Astrocyte (in vitro differentiated cells and primary cell): ENCODE data around the gene NETO2. TPM values are rescaled to one million over a fixed set of nuclear protein-coding genes. Genes with fewer than 3 reads are reported as not detected.

Experiments used
- DNase-seq: peaks from one replicate; pipeline ENCODE4 v3.0.0-alpha.2; 2010; ENCODE audit warnings: low read depth
- FAIRE-seq: peaks from 2 replicates; lab custom pipeline; 2011; peaks lifted over from hg19 to GRCh38; lab: Jason Lieb, UNC
- H2AFZ ChIP-seq: 2 replicates; pipeline ENCODE4 v1.6.0; 2012; ENCODE audit warnings: low read depth, low read length, inconsistent platforms
- H3K27ac ChIP-seq: 2 replicates; pipeline ENCODE4 v1.5.1; 2011; ENCODE audit warnings: low read depth, low read length, inconsistent platforms
- H3K27me3 ChIP-seq: 2 replicates; pipeline ENCODE4 v1.6.0; 2011; ENCODE audit warnings: low read length, inconsistent platforms; ENCODE audit not compliant: insufficient read depth
- H3K36me3 ChIP-seq: 2 replicates; pipeline ENCODE4 v1.5.1; 2011; ENCODE audit warnings: low read length, inconsistent platforms; ENCODE audit not compliant: insufficient read depth
- H3K4me1 ChIP-seq: 2 replicates; pipeline ENCODE4 v1.5.1; 2011; ENCODE audit warnings: low read length, inconsistent platforms; ENCODE audit not compliant: insufficient read depth
- H3K4me2 ChIP-seq: 2 replicates; pipeline ENCODE4 v1.6.0; 2012; ENCODE audit warnings: low read length, inconsistent platforms
- H3K4me3 ChIP-seq: 2 replicates; pipeline ENCODE4 v1.5.1; 2011; ENCODE audit warnings: low read depth, mild to moderate bottlenecking, low read length, inconsistent platforms; ENCODE audit not compliant: insufficient read depth
- H3K79me2 ChIP-seq: 2 replicates; pipeline ENCODE4 v1.6.0; 2012; ENCODE audit warnings: mild to moderate bottlenecking, low read length, inconsistent platforms; ENCODE audit not compliant: insufficient read depth
- H3K9ac ChIP-seq: 2 replicates; pipeline ENCODE4 v1.6.0; 2012; ENCODE audit warnings: mild to moderate bottlenecking, low read length, inconsistent platforms
- H3K9me3 ChIP-seq: 2 replicates; pipeline ENCODE4 v1.5.1; 2012; ENCODE audit warnings: low read depth, mild to moderate bottlenecking, low read length, inconsistent platforms; ENCODE audit not compliant: insufficient read depth
- H4K20me1 ChIP-seq: 2 replicates; pipeline ENCODE4 v1.6.0; 2012; ENCODE audit warnings: low read length, inconsistent platforms; ENCODE audit not compliant: insufficient read depth
- H3K27ac Mint-ChIP-seq: one replicate; pipeline ENCODE4 v1.8.0; 2021; ENCODE audit warnings: mild to moderate bottlenecking, mixed read lengths; ENCODE audit not compliant: unreplicated experiment
- H3K27me3 Mint-ChIP-seq: one replicate; pipeline ENCODE4 v1.8.0; 2021; ENCODE audit warnings: low read depth, mixed read lengths; ENCODE audit not compliant: unreplicated experiment
- H3K36me3 Mint-ChIP-seq: one replicate; pipeline ENCODE4 v1.8.0; 2021; ENCODE audit warnings: low read depth, mixed read lengths; ENCODE audit not compliant: unreplicated experiment
- H3K4me1 Mint-ChIP-seq: one replicate; pipeline ENCODE4 v1.8.0; 2021; ENCODE audit warnings: low read depth, mixed read lengths; ENCODE audit not compliant: unreplicated experiment
- H3K4me3 Mint-ChIP-seq: one replicate; pipeline ENCODE4 v1.8.0; 2021; ENCODE audit warnings: mild to moderate bottlenecking, moderate library complexity, mixed read lengths; ENCODE audit not compliant: unreplicated experiment
- H3K9me3 Mint-ChIP-seq: one replicate; pipeline ENCODE4 v1.8.0; 2021; ENCODE audit warnings: mild to moderate bottlenecking, mixed read lengths; ENCODE audit not compliant: unreplicated experiment
- EZH2 ChIP-seq: IDR thresholded peaks from 2 replicates; pipeline ENCODE4 v1.6.1; 2012; ENCODE audit warnings: mild to moderate bottlenecking, low read length, inconsistent platforms; ENCODE audit not compliant: insufficient read depth
- total RNA-seq: library from RNA; stranded (reverse); gene quantifications from 2 replicates; pipeline ENCODE4 v1.2.1, GENCODE V29; 2021
- TF ChIP-seq, protein P1 (sequence below): IDR thresholded peaks from 2 replicates; pipeline ENCODE4 v1.5.1; 2011; ENCODE audit warnings: low read depth, mild to moderate bottlenecking, inconsistent platforms, low read length, moderate library complexity; ENCODE audit not compliant: insufficient read depth

NETO2 gene
- total RNA-seq, 1 donor from 2014 or later = 17.1 TPM

DNA sequence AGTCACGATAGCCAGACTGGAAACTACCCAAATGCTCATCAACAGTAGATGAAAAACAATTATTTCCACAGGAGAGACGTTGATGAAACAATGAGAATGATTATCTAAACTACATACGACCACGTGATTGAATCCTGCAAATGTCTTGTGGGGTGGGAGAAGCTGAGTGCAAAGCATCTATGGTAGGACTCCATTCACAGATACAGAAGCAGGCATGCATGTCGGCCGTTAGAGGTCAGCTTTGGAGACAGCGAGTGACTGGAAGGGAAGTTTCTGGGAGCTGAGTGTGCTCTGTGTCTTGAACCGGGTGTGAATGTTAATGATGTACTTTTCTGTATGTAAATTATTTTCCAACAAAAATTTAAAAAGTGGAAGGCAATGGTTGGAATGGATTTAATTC is 98.7 kb downstream of the NETO2 start:
- H2AFZ ChIP-seq = no peak overlapping the region
- H3K27me3 ChIP-seq = no peaks in the 10 kb centered on the region
- DNase-seq (peak; percentile 15), FAIRE-seq (no peak)
- no peaks in the 10 kb centered on the region for H3K36me3 ChIP-seq
- Mint-ChIP-seq H3K4me3 (no peak overlapping the region), H3K4me1 (no peaks in the 10 kb centered on the region), H3K27ac (no peak overlapping the region), H3K36me3 (no peaks in the 10 kb centered on the region), H3K27me3 (peaks cover 31% of the 10 kb centered on the region), H3K9me3 (no peaks in the 10 kb centered on the region)
- H3K9ac ChIP-seq = no peak overlapping the region
- H3K27ac ChIP-seq = no peak overlapping the region
- no peaks in the 10 kb centered on the region for H3K9me3 ChIP-seq
- H3K4me2 ChIP-seq = no peak overlapping the region
- no peaks in the 10 kb centered on the region for H3K79me2 ChIP-seq
- no peak overlapping the region for H3K4me3 ChIP-seq
- H3K4me1 ChIP-seq = no peaks in the 10 kb centered on the region
- TF ChIP-seq, protein P1, sequence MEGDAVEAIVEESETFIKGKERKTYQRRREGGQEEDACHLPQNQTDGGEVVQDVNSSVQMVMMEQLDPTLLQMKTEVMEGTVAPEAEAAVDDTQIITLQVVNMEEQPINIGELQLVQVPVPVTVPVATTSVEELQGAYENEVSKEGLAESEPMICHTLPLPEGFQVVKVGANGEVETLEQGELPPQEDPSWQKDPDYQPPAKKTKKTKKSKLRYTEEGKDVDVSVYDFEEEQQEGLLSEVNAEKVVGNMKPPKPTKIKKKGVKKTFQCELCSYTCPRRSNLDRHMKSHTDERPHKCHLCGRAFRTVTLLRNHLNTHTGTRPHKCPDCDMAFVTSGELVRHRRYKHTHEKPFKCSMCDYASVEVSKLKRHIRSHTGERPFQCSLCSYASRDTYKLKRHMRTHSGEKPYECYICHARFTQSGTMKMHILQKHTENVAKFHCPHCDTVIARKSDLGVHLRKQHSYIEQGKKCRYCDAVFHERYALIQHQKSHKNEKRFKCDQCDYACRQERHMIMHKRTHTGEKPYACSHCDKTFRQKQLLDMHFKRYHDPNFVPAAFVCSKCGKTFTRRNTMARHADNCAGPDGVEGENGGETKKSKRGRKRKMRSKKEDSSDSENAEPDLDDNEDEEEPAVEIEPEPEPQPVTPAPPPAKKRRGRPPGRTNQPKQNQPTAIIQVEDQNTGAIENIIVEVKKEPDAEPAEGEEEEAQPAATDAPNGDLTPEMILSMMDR = no peak
- TF ChIP-seq EZH2 = no peak
- no peaks in the 10 kb centered on the region for H4K20me1 ChIP-seq

- no peak overlapping the region for H3K4me3 Mint-ChIP-seq
Measured at GRCh38 chr16:47043970-47044684, 99.6 kb downstream of the NETO2 start.

More at GRCh38 chr16:47043970-47044684, 99.6 kb downstream of the NETO2 start:
- H3K9ac ChIP-seq = no peak overlapping the region
- H3K4me1 ChIP-seq = no peaks in the 10 kb centered on the region
- Mint-ChIP-seq H3K4me1 (no peaks in the 10 kb centered on the region), H3K27ac (no peak overlapping the region), H3K27me3 (peaks cover 36% of the 10 kb centered on the region), H3K9me3 (no peaks in the 10 kb centered on the region), H3K36me3 (no peaks in the 10 kb centered on the region)
- no peak overlapping the region for H2AFZ ChIP-seq
- H3K9me3 ChIP-seq = no peaks in the 10 kb centered on the region
- H3K79me2 ChIP-seq = no peaks in the 10 kb centered on the region
- H3K27me3 ChIP-seq = no peaks in the 10 kb centered on the region
- TF ChIP-seq EZH2 = no peak
- TF ChIP-seq, protein P1 = no peak
- H3K27ac ChIP-seq = no peak overlapping the region
- H3K36me3 ChIP-seq = no peaks in the 10 kb centered on the region
- no peak overlapping the region for H3K4me2 ChIP-seq
- H3K4me3 ChIP-seq = no peak overlapping the region
- no peaks in the 10 kb centered on the region for H4K20me1 ChIP-seq
- no peak for FAIRE-seq
- no peak for DNase-seq
